Measurements from ENCODE around the gene DDAH1. TPM values are rescaled to one million over a fixed set of nuclear protein-coding genes. Genes with fewer than 3 reads are reported as not detected.

Gene DDAH1
- total RNA-seq, 1 donor from 2014 or later, result 50.9 TPM

GRCh38 chr1:85327759-85328158 is 137.2 kb downstream of the DDAH1 start:
- TF ChIP-seq, protein P1, sequence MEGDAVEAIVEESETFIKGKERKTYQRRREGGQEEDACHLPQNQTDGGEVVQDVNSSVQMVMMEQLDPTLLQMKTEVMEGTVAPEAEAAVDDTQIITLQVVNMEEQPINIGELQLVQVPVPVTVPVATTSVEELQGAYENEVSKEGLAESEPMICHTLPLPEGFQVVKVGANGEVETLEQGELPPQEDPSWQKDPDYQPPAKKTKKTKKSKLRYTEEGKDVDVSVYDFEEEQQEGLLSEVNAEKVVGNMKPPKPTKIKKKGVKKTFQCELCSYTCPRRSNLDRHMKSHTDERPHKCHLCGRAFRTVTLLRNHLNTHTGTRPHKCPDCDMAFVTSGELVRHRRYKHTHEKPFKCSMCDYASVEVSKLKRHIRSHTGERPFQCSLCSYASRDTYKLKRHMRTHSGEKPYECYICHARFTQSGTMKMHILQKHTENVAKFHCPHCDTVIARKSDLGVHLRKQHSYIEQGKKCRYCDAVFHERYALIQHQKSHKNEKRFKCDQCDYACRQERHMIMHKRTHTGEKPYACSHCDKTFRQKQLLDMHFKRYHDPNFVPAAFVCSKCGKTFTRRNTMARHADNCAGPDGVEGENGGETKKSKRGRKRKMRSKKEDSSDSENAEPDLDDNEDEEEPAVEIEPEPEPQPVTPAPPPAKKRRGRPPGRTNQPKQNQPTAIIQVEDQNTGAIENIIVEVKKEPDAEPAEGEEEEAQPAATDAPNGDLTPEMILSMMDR (conservative IDR thresholded peaks at IDR 0.05; ENCODE audit: low read depth, low read length), result no peak
- no peak overlapping the region for H3K4me3 ChIP-seq (ENCODE audit: low read depth, low read length)
- no peak for DNase-seq (ENCODE audit: low read depth)

DNA sequence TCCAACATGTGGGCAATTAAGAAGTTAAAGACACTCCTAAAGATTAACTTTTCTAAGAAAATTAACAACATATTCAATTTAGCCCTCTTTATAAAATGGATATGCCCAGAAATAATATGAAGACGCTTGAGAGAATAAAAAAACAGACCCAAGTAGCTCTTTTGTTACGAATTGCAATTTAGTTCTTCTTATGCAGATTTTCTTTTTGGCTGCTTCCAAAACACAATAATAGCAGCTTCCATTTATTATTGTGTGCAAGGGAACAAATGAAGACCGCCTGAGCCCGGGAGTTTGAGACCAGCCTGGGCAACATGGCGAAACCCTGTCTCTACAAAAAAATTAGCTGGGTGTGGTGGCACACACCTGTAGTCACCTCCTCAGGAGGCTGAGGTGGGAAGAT is 138.1 kb downstream of the DDAH1 start:
- no peak overlapping the region for H3K4me3 ChIP-seq (ENCODE audit: low read depth, low read length)
- TF ChIP-seq, protein P1 (conservative IDR thresholded peaks at IDR 0.05; ENCODE audit: low read depth, low read length), result no peak
- no peak for DNase-seq (ENCODE audit: low read depth)

DNA sequence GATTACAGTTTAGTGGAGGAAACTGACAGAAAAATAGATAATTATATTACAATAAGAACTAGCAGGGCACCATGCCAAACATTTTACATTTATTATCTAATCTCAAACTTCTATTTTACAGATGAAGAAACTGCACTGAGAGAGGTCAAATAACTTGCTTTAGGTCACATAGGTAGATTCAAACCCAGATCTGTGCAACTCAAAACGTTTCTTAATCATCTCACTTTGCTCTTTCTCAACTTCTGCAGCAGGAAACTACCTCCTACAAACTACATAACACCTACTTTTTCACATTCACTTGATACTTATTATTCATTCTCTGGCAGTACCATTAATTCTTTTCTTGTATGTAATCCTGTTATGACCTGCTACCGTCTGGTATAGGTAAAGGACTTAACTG is 138.6 kb downstream of the DDAH1 start:
- DNase-seq (ENCODE audit: low read depth), result no peak
- H3K4me3 ChIP-seq (ENCODE audit: low read depth, low read length), result no peak overlapping the region
- TF ChIP-seq, protein P1 (conservative IDR thresholded peaks at IDR 0.05; ENCODE audit: low read depth, low read length), result no peak

GRCh38 chr1:85325920-85326319 is 139.0 kb downstream of the DDAH1 start:
- TF ChIP-seq, protein P1 (conservative IDR thresholded peaks at IDR 0.05; ENCODE audit: low read depth, low read length), result no peak
- no peak overlapping the region for H3K4me3 ChIP-seq (ENCODE audit: low read depth, low read length)
- DNase-seq (ENCODE audit: low read depth), result peak; percentile 94

- no peak for DNase-seq (ENCODE audit: low read depth)
- TF ChIP-seq, protein P1 (conservative IDR thresholded peaks at IDR 0.05; ENCODE audit: low read depth, low read length), result no peak
Measured at GRCh38 chr1:85323770-85324169, 141.2 kb downstream of the DDAH1 start.

DNA sequence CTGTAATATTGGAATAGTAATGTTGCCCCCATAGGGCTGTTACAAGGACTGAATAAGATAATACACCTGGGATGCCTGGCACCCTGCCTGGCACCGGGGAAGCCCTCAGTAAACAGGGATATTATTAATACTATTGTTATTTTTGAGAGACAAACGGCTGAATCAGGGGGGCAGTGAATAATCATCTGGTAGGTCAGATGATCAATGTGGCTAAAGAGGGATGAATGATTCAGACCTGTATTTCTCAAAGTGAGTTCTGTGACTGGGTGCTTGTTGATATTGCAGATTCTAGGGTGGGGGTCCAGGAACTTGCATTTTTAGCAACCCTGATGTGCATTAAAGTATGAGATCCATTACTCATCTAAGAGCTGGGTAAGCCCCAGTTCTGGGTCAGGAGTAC is 142.3 kb downstream of the DDAH1 start:
- TF ChIP-seq, protein P1 (conservative IDR thresholded peaks at IDR 0.05; ENCODE audit: low read depth, low read length), result no peak
- no peak overlapping the region for H3K4me3 ChIP-seq (ENCODE audit: low read depth, low read length)
- no peak for DNase-seq (ENCODE audit: low read depth)

More at GRCh38 chr1:85323770-85324169, 141.2 kb downstream of the DDAH1 start:
- no peak overlapping the region for H3K4me3 ChIP-seq (ENCODE audit: low read depth, low read length)

GRCh38 chr1:85321237-85321964 is 143.6 kb downstream of the DDAH1 start:
- TF ChIP-seq, protein P1 (conservative IDR thresholded peaks at IDR 0.05; ENCODE audit: low read depth, low read length), result no peak
- no peak overlapping the region for H3K4me3 ChIP-seq (ENCODE audit: low read depth, low read length)
- no peak for DNase-seq (ENCODE audit: low read depth)
